ENCODE data around the gene LSAMP. TPM values are rescaled to one million over a fixed set of nuclear protein-coding genes. Genes with fewer than 3 reads are reported as not detected.

LSAMP gene
- total RNA-seq, 1 experiment from 2014 or later = 3.1 TPM

DNA sequence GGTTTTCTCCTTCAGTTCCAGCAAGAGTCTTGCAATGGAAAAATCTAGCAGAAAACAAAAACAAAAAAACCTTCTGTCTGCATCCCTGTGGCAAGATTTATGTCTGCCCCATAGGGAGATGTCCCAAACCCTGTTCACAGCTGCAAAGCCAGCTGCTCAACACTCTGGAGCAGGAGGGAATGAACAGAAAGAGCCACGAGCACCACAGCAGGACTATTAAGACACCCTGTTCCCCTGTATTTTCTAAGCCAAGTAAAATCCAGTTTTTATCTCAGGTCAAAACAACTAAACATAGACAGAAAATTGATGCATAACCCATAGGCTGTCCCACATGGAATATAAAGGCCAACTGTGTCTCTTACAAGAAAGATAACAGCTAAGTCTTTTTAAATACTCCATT, 357.9 kb downstream of the LSAMP start:
- H3K9me3 ChIP-seq (ENCODE audit: control insufficient read depth, insufficient read depth, low read depth, low read length) = 0 out of 2 replicates have a peak, but pooled peaks cover 3% of the 10 kb centered on the region
- no peak for DNase-seq (ENCODE audit: low read depth, low spot score)
- TF ChIP-seq TCF7L2 (IDR thresholded peaks at IDR 0.05; ENCODE audit: low read depth, low read length) = no peak
- TF ChIP-seq POLR2AphosphoS5 (IDR thresholded peaks at IDR 0.05; ENCODE audit: low read depth, low read length) = no peak
- TF ChIP-seq, protein P1, sequence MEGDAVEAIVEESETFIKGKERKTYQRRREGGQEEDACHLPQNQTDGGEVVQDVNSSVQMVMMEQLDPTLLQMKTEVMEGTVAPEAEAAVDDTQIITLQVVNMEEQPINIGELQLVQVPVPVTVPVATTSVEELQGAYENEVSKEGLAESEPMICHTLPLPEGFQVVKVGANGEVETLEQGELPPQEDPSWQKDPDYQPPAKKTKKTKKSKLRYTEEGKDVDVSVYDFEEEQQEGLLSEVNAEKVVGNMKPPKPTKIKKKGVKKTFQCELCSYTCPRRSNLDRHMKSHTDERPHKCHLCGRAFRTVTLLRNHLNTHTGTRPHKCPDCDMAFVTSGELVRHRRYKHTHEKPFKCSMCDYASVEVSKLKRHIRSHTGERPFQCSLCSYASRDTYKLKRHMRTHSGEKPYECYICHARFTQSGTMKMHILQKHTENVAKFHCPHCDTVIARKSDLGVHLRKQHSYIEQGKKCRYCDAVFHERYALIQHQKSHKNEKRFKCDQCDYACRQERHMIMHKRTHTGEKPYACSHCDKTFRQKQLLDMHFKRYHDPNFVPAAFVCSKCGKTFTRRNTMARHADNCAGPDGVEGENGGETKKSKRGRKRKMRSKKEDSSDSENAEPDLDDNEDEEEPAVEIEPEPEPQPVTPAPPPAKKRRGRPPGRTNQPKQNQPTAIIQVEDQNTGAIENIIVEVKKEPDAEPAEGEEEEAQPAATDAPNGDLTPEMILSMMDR (IDR thresholded peaks at IDR 0.05) = no peak
- TF ChIP-seq, protein P2, sequence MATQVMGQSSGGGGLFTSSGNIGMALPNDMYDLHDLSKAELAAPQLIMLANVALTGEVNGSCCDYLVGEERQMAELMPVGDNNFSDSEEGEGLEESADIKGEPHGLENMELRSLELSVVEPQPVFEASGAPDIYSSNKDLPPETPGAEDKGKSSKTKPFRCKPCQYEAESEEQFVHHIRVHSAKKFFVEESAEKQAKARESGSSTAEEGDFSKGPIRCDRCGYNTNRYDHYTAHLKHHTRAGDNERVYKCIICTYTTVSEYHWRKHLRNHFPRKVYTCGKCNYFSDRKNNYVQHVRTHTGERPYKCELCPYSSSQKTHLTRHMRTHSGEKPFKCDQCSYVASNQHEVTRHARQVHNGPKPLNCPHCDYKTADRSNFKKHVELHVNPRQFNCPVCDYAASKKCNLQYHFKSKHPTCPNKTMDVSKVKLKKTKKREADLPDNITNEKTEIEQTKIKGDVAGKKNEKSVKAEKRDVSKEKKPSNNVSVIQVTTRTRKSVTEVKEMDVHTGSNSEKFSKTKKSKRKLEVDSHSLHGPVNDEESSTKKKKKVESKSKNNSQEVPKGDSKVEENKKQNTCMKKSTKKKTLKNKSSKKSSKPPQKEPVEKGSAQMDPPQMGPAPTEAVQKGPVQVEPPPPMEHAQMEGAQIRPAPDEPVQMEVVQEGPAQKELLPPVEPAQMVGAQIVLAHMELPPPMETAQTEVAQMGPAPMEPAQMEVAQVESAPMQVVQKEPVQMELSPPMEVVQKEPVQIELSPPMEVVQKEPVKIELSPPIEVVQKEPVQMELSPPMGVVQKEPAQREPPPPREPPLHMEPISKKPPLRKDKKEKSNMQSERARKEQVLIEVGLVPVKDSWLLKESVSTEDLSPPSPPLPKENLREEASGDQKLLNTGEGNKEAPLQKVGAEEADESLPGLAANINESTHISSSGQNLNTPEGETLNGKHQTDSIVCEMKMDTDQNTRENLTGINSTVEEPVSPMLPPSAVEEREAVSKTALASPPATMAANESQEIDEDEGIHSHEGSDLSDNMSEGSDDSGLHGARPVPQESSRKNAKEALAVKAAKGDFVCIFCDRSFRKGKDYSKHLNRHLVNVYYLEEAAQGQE (IDR thresholded peaks at IDR 0.05; ENCODE audit: insufficient read depth in 1 of 2, low read depth in 2 of 2, low read length in 1 of 2) = no peak
- no peak for TF ChIP-seq SIN3A (IDR thresholded peaks at IDR 0.05; ENCODE audit: borderline replicate concordance, insufficient read depth, low read depth, low read length)
- POLR2A ChIA-PET = no interaction called here
- intact Hi-C loops (cut with micrococcal nuclease; ENCODE audit: unreplicated experiment) (no loop called here), in situ Hi-C loops (cut with HindIII; ENCODE audit: low pct_unique_long_range_greater_than_20kb, low sequenced_read_pairs) (no loop called here)
- no TSS peak for BruUV-seq (replicated peaks)
- H3K27ac ChIP-seq (ENCODE audit: low read length) = no peak overlapping the region
- no peaks in the 10 kb centered on the region for H3K27me3 ChIP-seq (ENCODE audit: control insufficient read depth, insufficient read depth, low read length)
- no peak for ATAC-seq
- no peaks in the 10 kb centered on the region for H3K36me3 ChIP-seq (ENCODE audit: control insufficient read depth, insufficient read depth, low read length)
- CTCF ChIA-PET = no interaction called here
- no peak overlapping the region for H3K4me3 ChIP-seq (ENCODE audit: low read depth in 2 of 2, low read length in 2 of 2)
- no peaks in the 10 kb centered on the region for H3K4me1 ChIP-seq (ENCODE audit: control insufficient read depth, insufficient read depth, low read length)

DNA sequence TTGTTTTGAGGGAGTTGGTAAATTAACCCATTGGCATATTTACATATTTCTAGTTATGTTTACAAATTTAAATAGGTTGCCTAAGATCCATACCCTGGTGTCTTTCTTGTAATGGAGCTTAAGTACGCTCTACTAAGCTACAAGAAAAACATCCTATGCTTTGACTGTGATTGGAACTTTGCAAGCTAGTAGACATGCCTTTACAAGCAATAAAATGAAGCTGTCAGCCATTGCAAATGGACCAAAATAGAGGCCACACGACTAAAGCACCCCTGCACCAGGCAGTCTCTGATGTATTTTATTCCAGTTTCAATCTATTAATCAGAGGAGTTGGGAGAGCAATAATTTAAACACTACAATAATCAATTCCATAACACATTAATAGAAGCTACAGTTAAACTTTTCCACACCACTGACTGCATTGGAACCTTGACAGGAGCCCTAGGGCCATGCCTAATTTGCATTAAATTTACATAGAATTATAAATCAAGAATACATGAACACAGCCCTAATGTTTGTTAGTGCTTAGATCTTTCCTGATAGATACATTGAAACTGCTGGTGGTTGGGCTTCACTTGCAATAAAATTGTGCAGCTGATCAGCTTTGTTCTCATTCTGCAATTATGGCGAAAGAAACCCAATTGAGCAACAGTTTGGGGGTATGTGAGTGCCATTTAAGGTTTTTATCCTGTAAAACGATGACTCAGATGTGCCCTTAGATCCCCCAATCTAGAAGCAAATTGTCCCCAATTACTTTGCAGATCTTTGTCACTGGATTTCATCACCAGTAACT, 360.1 kb downstream of the LSAMP start:
- Histone ChIP-seq H3K4me3 (ENCODE audit: low read depth in 2 of 2, low read length in 2 of 2) (no peak overlapping the region), H3K9me3 (ENCODE audit: control insufficient read depth, insufficient read depth, low read depth, low read length) (no peaks in the 10 kb centered on the region), H3K27ac (ENCODE audit: low read length) (no peak overlapping the region), H3K27me3 (ENCODE audit: control insufficient read depth, insufficient read depth, low read length) (no peaks in the 10 kb centered on the region), H3K4me1 (ENCODE audit: control insufficient read depth, insufficient read depth, low read length) (no peaks in the 10 kb centered on the region), H3K36me3 (ENCODE audit: control insufficient read depth, insufficient read depth, low read length) (no peaks in the 10 kb centered on the region)
- intact Hi-C loops (cut with micrococcal nuclease; ENCODE audit: unreplicated experiment) (no loop called here), in situ Hi-C loops (cut with HindIII; ENCODE audit: low pct_unique_long_range_greater_than_20kb, low sequenced_read_pairs) (no loop called here)
- TF ChIP-seq POLR2AphosphoS5 (IDR thresholded peaks at IDR 0.05; ENCODE audit: low read depth, low read length) (no peak), TCF7L2 (IDR thresholded peaks at IDR 0.05; ENCODE audit: low read depth, low read length) (no peak), SIN3A (IDR thresholded peaks at IDR 0.05; ENCODE audit: borderline replicate concordance, insufficient read depth, low read depth, low read length) (no peak)
- TF ChIP-seq, protein P1 (IDR thresholded peaks at IDR 0.05) = no peak
- TF ChIP-seq, protein P2 (IDR thresholded peaks at IDR 0.05; ENCODE audit: insufficient read depth in 1 of 2, low read depth in 2 of 2, low read length in 1 of 2) = no peak
- ATAC-seq (no peak), DNase-seq (ENCODE audit: low read depth, low spot score) (no peak)
- ChIA-PET POLR2A (no interaction called here), CTCF (no interaction called here)
- BruUV-seq (replicated peaks) = no TSS peak
